H1 (cell line): Measurements from ENCODE around the gene TENT5A. TPM values are rescaled to one million over a fixed set of nuclear protein-coding genes. Genes with fewer than 3 reads are reported as not detected.

Source experiments
- CTCF ChIA-PET: fragments of 300-600 bp; sonication (Branson Sonifier 250); formaldehyde crosslinking; loops from one replicate; lab custom pipeline; 2021; ENCODE audit not compliant: partially characterized antibody; lab: Charles Lee
- POLR2A ChIA-PET: fragments of 300-600 bp; sonication (Branson Sonifier 250); formaldehyde crosslinking; loops from one replicate; lab custom pipeline; 2021; ENCODE audit warnings: inconsistent platforms; ENCODE audit not compliant: partially characterized antibody; lab: Charles Lee
- DNase-seq, 2 experiments: peaks; one replicate each; pipeline versions ENCODE4 v3.0.0 to v3.0.0-alpha.2; 2010 to 2022; ENCODE audit warnings: low spot score in 2 of 2, low read depth in 1 of 2, mixed read lengths in 1 of 2
- FAIRE-seq: peaks from 2 replicates; lab custom pipeline; 2011; peaks lifted over from hg19 to GRCh38; lab: Jason Lieb, UNC
- H2AFZ ChIP-seq: 2 replicates; pipeline ENCODE4 v1.8.1; 2012; ENCODE audit warnings: low read length, inconsistent platforms
- H2AK5ac ChIP-seq: 2 replicates; pipeline ENCODE4 v1.6.1; 2013; ENCODE audit warnings: low read depth, low read length
- H2BK120ac ChIP-seq: replicated peaks from 2 replicates; pipeline ENCODE3; 2013; ENCODE audit warnings: low read depth, low read length, inconsistent platforms
- H2BK12ac ChIP-seq: 2 replicates; pipeline ENCODE4 v1.6.1; 2013; ENCODE audit warnings: low read depth, low read length
- H2BK15ac ChIP-seq: 2 replicates; pipeline ENCODE4 v1.6.1; 2013; ENCODE audit warnings: low read length
- H2BK20ac ChIP-seq: 2 replicates; pipeline ENCODE4 v1.6.1; 2013; ENCODE audit warnings: low read length
- H2BK5ac ChIP-seq: 2 replicates; pipeline ENCODE4 v1.6.1; 2013; ENCODE audit warnings: low read depth, low read length
- H3K14ac ChIP-seq: 2 replicates; pipeline ENCODE4 v1.6.1; 2013; ENCODE audit warnings: inconsistent platforms; ENCODE audit not compliant: insufficient read length
- H3K18ac ChIP-seq: 2 replicates; pipeline ENCODE4 v1.6.1; 2013; ENCODE audit warnings: low read length; ENCODE audit errors: extremely low read depth
- H3K23ac ChIP-seq: 2 replicates; pipeline ENCODE4 v1.6.1; 2013; ENCODE audit warnings: inconsistent platforms; ENCODE audit not compliant: insufficient read length
- H3K23me2 ChIP-seq: 2 replicates; pipeline ENCODE4 v1.6.1; 2013; ENCODE audit warnings: low read depth, low read length
- H3K27ac ChIP-seq: 2 replicates; pipeline ENCODE4 v1.6.1; 2011; ENCODE audit warnings: low read depth, low read length, inconsistent platforms
- H3K27me3 ChIP-seq, 4 experiments: replicated peaks in 1 of 4; 1 replicate in 1 of 4; 2 replicates in 3 of 4; pipeline versions ENCODE4 v1.6.1 to v1.8.1; 2011 to 2013; ENCODE audit warnings: low read length in 3 of 4, mild to moderate bottlenecking in 3 of 4, inconsistent platforms in 2 of 4, mixed read lengths in 2 of 4, moderate library complexity in 1 of 4; ENCODE audit not compliant: control insufficient read depth in 3 of 4, insufficient read depth in 3 of 4; ENCODE audit errors: extremely low read depth in 1 of 4
- H3K36me3 ChIP-seq, 4 experiments: 2 replicates each; pipeline versions ENCODE4 v1.6.1 to v1.8.1; 2011 to 2013; ENCODE audit warnings: mild to moderate bottlenecking in 4 of 4, low read length in 3 of 4, moderate library complexity in 2 of 4, control low read depth in 1 of 4, inconsistent platforms in 1 of 4; ENCODE audit not compliant: insufficient read depth in 4 of 4, control insufficient read depth in 2 of 4
- H3K4ac ChIP-seq: replicated peaks from 2 replicates; pipeline ENCODE3; 2013; ENCODE audit warnings: low read length, low read depth, mixed read lengths, inconsistent platforms; ENCODE audit not compliant: insufficient read length
- H3K4me1 ChIP-seq, 4 experiments: replicated peaks in 1 of 4; 1 replicate in 1 of 4; 2 replicates in 3 of 4; pipeline versions ENCODE4 v1.6.1 to v1.8.1; 2011 to 2013; ENCODE audit warnings: low read length in 3 of 4, inconsistent platforms in 2 of 4, mixed read lengths in 1 of 4; ENCODE audit not compliant: insufficient read depth in 4 of 4, control insufficient read depth in 3 of 4
- H3K4me2 ChIP-seq, 2 experiments: 2 replicates each; pipeline versions ENCODE4 v1.6.1 to v1.8.1; 2011 to 2013; ENCODE audit warnings: low read depth in 2 of 2, low read length in 2 of 2, control low read depth in 1 of 2, inconsistent platforms in 1 of 2, mild to moderate bottlenecking in 1 of 2; ENCODE audit not compliant: insufficient read depth in 1 of 2
- H3K4me3 ChIP-seq, 4 experiments: fragments of 200-600, 300-600 bp in 1 of 4; sonication (generic), shearing (Covaris generic), sonication (Bioruptor Twin) in 1 of 4; 2 replicates each; pipeline versions ENCODE4 v1.5.1 to v1.8.1; 2011 to 2016; ENCODE audit warnings: low read length in 4 of 4, low read depth in 3 of 4, control low read depth in 2 of 4, inconsistent platforms in 2 of 4, mild to moderate bottlenecking in 2 of 4, mixed read lengths in 1 of 4, moderate library complexity in 1 of 4; ENCODE audit not compliant: insufficient read depth in 2 of 4; ENCODE audit errors: extremely low read depth in 1 of 4
- H3K56ac ChIP-seq: replicated peaks from 2 replicates; pipeline ENCODE3; 2013; ENCODE audit warnings: low read depth, mild to moderate bottlenecking, mixed read lengths, low read length, inconsistent platforms; ENCODE audit not compliant: insufficient read length
- H3K79me1 ChIP-seq: 2 replicates; pipeline ENCODE4 v1.6.1; 2013; ENCODE audit warnings: low read depth, low read length, control low read depth
- H3K79me2 ChIP-seq, 2 experiments: 2 replicates each; pipeline versions ENCODE4 v1.6.1 to v1.8.1; 2012 to 2013; ENCODE audit warnings: low read length in 2 of 2, mild to moderate bottlenecking in 2 of 2, inconsistent platforms in 1 of 2; ENCODE audit not compliant: insufficient read depth in 2 of 2, control insufficient read depth in 1 of 2
- H3K9ac ChIP-seq, 4 experiments: replicated peaks in 1 of 4; 1 replicate in 1 of 4; 2 replicates in 3 of 4; pipeline versions ENCODE4 v1.6.1 to v1.8.1; 2011 to 2013; ENCODE audit warnings: low read depth in 3 of 4, low read length in 3 of 4, control low read depth in 2 of 4, mild to moderate bottlenecking in 2 of 4, moderate library complexity in 2 of 4, inconsistent platforms in 1 of 4; ENCODE audit errors: extremely low read depth in 1 of 4
- H3K9me3 ChIP-seq, 2 experiments: 2 replicates each; pipeline versions ENCODE4 v1.6.1 to v1.8.1; 2012 to 2013; ENCODE audit warnings: mild to moderate bottlenecking in 2 of 2, moderate library complexity in 2 of 2, control low read depth in 1 of 2, inconsistent platforms in 1 of 2, low read depth in 1 of 2, low read length in 1 of 2, mixed read lengths in 1 of 2; ENCODE audit not compliant: insufficient read depth in 2 of 2
- H4K20me1 ChIP-seq, 2 experiments: replicated peaks in 1 of 2; 2 replicates each; pipeline versions ENCODE3 to v1.8.1; 2011 to 2013; ENCODE audit warnings: inconsistent platforms in 2 of 2, low read length in 2 of 2, mild to moderate bottlenecking in 1 of 2; ENCODE audit not compliant: insufficient read depth in 2 of 2, control insufficient read depth in 1 of 2
- H4K5ac ChIP-seq: 2 replicates; pipeline ENCODE4 v1.6.1; 2013; ENCODE audit warnings: low read length, low read depth, mixed read lengths, inconsistent platforms; ENCODE audit not compliant: insufficient read length
- H4K8ac ChIP-seq: 2 replicates; pipeline ENCODE4 v1.8.0; 2013; ENCODE audit warnings: mild to moderate bottlenecking, moderate library complexity, low read length, inconsistent platforms; ENCODE audit not compliant: insufficient read depth; ENCODE audit errors: extremely low read depth
- H4K91ac ChIP-seq: replicated peaks from 2 replicates; pipeline ENCODE3; 2013; ENCODE audit warnings: low read length, mixed read lengths, inconsistent platforms; ENCODE audit not compliant: insufficient read length
- EZH2 ChIP-seq: fragments of 200-600 bp; sonication (generic); IDR thresholded peaks from 2 replicates; pipeline ENCODE4 v1.7.1; 2012; ENCODE audit warnings: low read depth, mild to moderate bottlenecking, moderate library complexity, low read length, inconsistent platforms; ENCODE audit not compliant: severe bottlenecking
- HDAC2 ChIP-seq, 2 experiments: fragments of 300-600 bp in 1 of 2; sonication (generic) in 1 of 2; IDR thresholded peaks; 2 replicates each; pipeline ENCODE4 v1.6.1; 2011 to 2012; ENCODE audit warnings: low read depth in 2 of 2, low read length in 2 of 2, mild to moderate bottlenecking in 2 of 2, moderate library complexity in 2 of 2, borderline replicate concordance in 1 of 2, inconsistent platforms in 1 of 2
- HDAC6 ChIP-seq: IDR thresholded peaks from one replicate; pipeline ENCODE4 v1.7.1; 2012; ENCODE audit warnings: low read depth, mild to moderate bottlenecking, inconsistent platforms, low read length, moderate library complexity
- JUN ChIP-seq: IDR thresholded peaks from 2 replicates; pipeline ENCODE4 v1.6.1; 2011; ENCODE audit warnings: low read depth, mild to moderate bottlenecking, improper control_type of control experiment, low read length
- RAD21 ChIP-seq, 2 experiments: IDR thresholded peaks in 1 of 2; conservative IDR thresholded peaks in 1 of 2; 2 replicates each; pipeline ENCODE4 v1.6.1; 2011; ENCODE audit warnings: low read depth in 2 of 2, low read length in 2 of 2, improper control_type of control experiment in 1 of 2, inconsistent platforms in 1 of 2, mild to moderate bottlenecking in 1 of 2, moderate library complexity in 1 of 2
- RBBP5 ChIP-seq: IDR thresholded peaks from 2 replicates; pipeline ENCODE4 v1.7.1; 2012; ENCODE audit warnings: low read depth, mild to moderate bottlenecking, inconsistent platforms, low read length, moderate library complexity, borderline replicate concordance
- SIRT6 ChIP-seq: IDR thresholded peaks from one replicate; pipeline ENCODE4 v1.7.1; 2012; ENCODE audit warnings: low read length, inconsistent platforms
- SRF ChIP-seq: IDR thresholded peaks from 2 replicates; pipeline ENCODE4 v1.6.1; 2011; ENCODE audit warnings: mild to moderate bottlenecking, low read depth, low read length, moderate library complexity
- TAF7 ChIP-seq: optimal IDR thresholded peaks from 2 replicates; pipeline ENCODE3; 2011; ENCODE audit warnings: low read depth, mild to moderate bottlenecking, inconsistent platforms, low read length, moderate library complexity, borderline replicate concordance
- YY1 ChIP-seq: IDR thresholded peaks from 2 replicates; pipeline ENCODE4 v1.6.1; 2011; ENCODE audit warnings: low read depth, mild to moderate bottlenecking, low read length
- ZNF274 ChIP-seq: IDR thresholded peaks from 2 replicates; pipeline ENCODE4 v1.7.0; 2012; ENCODE audit warnings: low read length, borderline replicate concordance; ENCODE audit errors: extremely low read depth
- WGBS, 2 experiments: shearing (Covaris generic) in 1 of 2; methylation state at CpG; one replicate each; pipeline versions ENCODE4 v1.1.6 to v1.1.7; 2013 to 2015; ENCODE audit warnings: low lambda C conversion rate in 2 of 2, mixed read lengths in 2 of 2, inconsistent platforms in 1 of 2, low coverage in 1 of 2, missing lambda C conversion rate in 1 of 2; ENCODE audit not compliant: insufficient replicate concordance in 2 of 2, insufficient coverage in 1 of 2, insufficient read length in 1 of 2; ENCODE audit errors: extremely low coverage in 1 of 2, missing lambda C conversion rate in 1 of 2; 5-methylcytosine and 5-hydroxymethylcytosine counted together
- polyA plus RNA-seq, 7 experiments: library from polyadenylated mRNA; depleted of rRNA in 3 of 7; stranded (reverse) in 5 of 7; unstranded in 2 of 7; fragments of >200 nt in 5 of 7; fragments of 200-250 nt in 2 of 7; gene quantifications; 1 replicate in 5 of 7; 2 replicates in 1 of 7; 4 replicates in 1 of 7; pipeline versions ENCODE4 v1.2.1 to v1.2.3, GENCODE V29; 2011 to 2013; ENCODE audit warnings: missing spikeins in 2 of 7, mixed read lengths in 2 of 7
- total RNA-seq: library from RNA; stranded (reverse); fragmentation: NEBNext Ultra II Directional; extraction: Animal tissue kit (Norgen Biotek cat#: 25700); gene quantifications from 2 replicates; pipeline ENCODE4 v1.2.1, GENCODE V29; 2021
- TF ChIP-seq, protein P1 (sequence below): IDR thresholded peaks from 2 replicates; pipeline ENCODE4 v1.6.1; 2012; ENCODE audit warnings: inconsistent platforms
- TF ChIP-seq, protein P2 (sequence below): IDR thresholded peaks from 2 replicates; pipeline ENCODE4 v1.6.1; 2012; ENCODE audit warnings: inconsistent platforms

The TENT5A gene
- total and polyA plus RNA-seq, 2 of the 8 experiments (the other 6 are each of a cell fraction or from before 2014, with no cell fraction given), result 0.91 to 2.9 TPM

GRCh38 chr6:81720427-81720826 lies 32.1 kb downstream of the TENT5A start:
- Histone ChIP-seq H2BK5ac (no peak overlapping the region), H4K5ac (no peak overlapping the region), H3K23me2 (no peaks in the 10 kb centered on the region), H3K4me3 (no peak overlapping the region), H2BK15ac (no peak overlapping the region), H4K20me1 (no peaks in the 10 kb centered on the region), H2BK12ac (no peak overlapping the region), H3K18ac (no peak overlapping the region), H2BK20ac (no peak overlapping the region), H4K91ac (no peak overlapping the region), H3K4me1 (no peaks in the 10 kb centered on the region), H3K4me2 (no peak overlapping the region), H3K36me3 (no peaks in the 10 kb centered on the region), H3K27ac (no peak overlapping the region), H3K4ac (no peak overlapping the region), H2BK120ac (no peak overlapping the region), H2AK5ac (no peak overlapping the region), H2AFZ (no peak overlapping the region), H3K79me1 (no peaks in the 10 kb centered on the region), H3K9ac (no peak overlapping the region), H3K23ac (no peak overlapping the region), H3K79me2 (no peaks in the 10 kb centered on the region), H3K27me3 (no peaks in the 10 kb centered on the region), H4K8ac (no peak overlapping the region), H3K9me3 (no peaks in the 10 kb centered on the region), H3K56ac (no peak overlapping the region), H3K14ac (no peak overlapping the region)
- WGBS, 2 experiments, result 83% methylated on average over 1 of the region's 1 CpG; no CpG with 5 or more reads in 1 of the 2 experiments
- ChIA-PET CTCF (no interaction called here), POLR2A (no interaction called here)
- DNase-seq (no peak), FAIRE-seq (no peak)
- TF ChIP-seq TAF7, result no peak
- no peak for TF ChIP-seq RAD21 (IDR thresholded peaks at IDR 0.05 in 1 of 2, conservative IDR thresholded peaks at IDR 0.05 in 1 of 2; ENCODE audit: low read depth in 2 of 2, low read length in 2 of 2)
- TF ChIP-seq HDAC2 (IDR thresholded peaks at IDR 0.05; ENCODE audit: borderline replicate concordance in 1 of 2, low read depth in 2 of 2, low read length in 2 of 2), result no peak
- TF ChIP-seq RBBP5, result no peak
- no peak for TF ChIP-seq YY1
- TF ChIP-seq JUN, result no peak
- no peak for TF ChIP-seq ZNF274
- TF ChIP-seq EZH2, result no peak
- TF ChIP-seq, protein P1, sequence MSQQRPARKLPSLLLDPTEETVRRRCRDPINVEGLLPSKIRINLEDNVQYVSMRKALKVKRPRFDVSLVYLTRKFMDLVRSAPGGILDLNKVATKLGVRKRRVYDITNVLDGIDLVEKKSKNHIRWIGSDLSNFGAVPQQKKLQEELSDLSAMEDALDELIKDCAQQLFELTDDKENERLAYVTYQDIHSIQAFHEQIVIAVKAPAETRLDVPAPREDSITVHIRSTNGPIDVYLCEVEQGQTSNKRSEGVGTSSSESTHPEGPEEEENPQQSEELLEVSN, result no peak
- TF ChIP-seq, protein P2, sequence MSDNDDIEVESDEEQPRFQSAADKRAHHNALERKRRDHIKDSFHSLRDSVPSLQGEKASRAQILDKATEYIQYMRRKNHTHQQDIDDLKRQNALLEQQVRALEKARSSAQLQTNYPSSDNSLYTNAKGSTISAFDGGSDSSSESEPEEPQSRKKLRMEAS, result no peak
- no peak for TF ChIP-seq SIRT6
- TF ChIP-seq SRF, result no peak
- TF ChIP-seq HDAC6, result no peak
